GM23248 (cell line): ENCODE data around the gene EFEMP1.

Source experiments
- EZH2 ChIP-seq: fragments of 200-600 bp; sonication (generic); IDR thresholded peaks from 2 replicates; pipeline ENCODE4 v1.6.1; 2018; ENCODE audit warnings: antibody characterized with exemption, mild to moderate bottlenecking; ENCODE audit not compliant: insufficient read depth, poor library complexity, severe bottlenecking
- EZH2phosphoT487 ChIP-seq: fragments of 200-600 bp; sonication (generic); IDR thresholded peaks from 2 replicates; pipeline ENCODE4 v1.6.1; 2018; ENCODE audit warnings: antibody characterized with exemption, moderate library complexity, mild to moderate bottlenecking, low read depth; ENCODE audit not compliant: insufficient read depth

- TF ChIP-seq EZH2 (no peak), EZH2phosphoT487 (no peak)
Observed at GRCh38 chr2:55880416-55881143, 43.0 kb downstream of the EFEMP1 start.
